Activated CD4-positive, CD25-positive, alpha-beta regulatory T cell (primary cell): ENCODE data around the gene SSH3.

Experiments used
- DNase-seq, 4 experiments: peaks; one replicate each; lab custom pipeline; 2025; lab: John Stamatoyannopoulos, UW

Gene SSH3

GRCh38 chr11:67268081-67268961, 35.0 kb upstream of the SSH3 start:
- peak in 1 of 4 experiments; percentile 41 for DNase-seq

GRCh38 chr11:67268962-67269268, 34.4 kb upstream of the SSH3 start:
- no peak for DNase-seq

DNA sequence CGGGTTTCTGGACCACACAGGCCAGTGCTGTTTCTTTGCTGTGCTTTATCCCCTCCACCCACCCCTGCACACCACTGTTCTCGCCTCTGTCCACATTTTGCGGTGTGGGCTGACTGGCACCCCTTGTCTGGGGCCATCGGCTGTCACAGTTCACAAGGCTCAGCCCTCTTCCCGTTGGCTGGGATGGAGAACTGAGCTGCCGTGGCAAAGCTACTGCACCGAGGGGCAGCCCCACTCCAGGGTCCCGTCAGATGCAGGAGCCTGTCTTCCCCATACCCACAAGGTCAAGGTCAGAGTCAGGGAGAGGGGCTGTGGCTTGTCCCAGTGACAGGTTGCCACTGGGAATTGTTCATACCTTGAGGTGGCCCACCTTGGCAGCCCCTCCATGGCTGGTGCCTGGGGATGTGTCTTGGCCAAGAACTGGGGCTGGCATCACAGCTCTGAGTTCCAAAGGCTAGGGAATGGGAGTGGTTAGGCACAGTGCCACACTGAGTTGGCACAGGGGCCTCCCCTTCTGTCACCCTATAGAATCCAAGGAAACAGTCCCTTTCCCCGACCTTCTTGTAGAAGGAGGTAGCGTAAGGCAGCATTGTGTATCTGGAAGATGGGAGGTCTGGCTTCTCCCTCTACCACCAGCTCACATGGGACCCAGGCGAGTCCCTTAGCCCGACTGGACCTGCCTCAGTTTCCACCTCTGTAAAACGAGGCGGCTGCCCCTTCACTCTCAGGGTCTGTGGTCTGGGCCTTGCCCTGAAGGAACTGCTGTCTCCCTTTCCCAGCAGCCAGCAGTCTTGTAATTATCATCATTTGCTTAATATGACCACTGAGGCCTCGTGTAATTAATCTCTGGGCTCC, 33.7 kb upstream of the SSH3 start:
- no peak for DNase-seq

GRCh38 chr11:67270256-67271204, 32.8 kb upstream of the SSH3 start:
- DNase-seq: no peak

DNA sequence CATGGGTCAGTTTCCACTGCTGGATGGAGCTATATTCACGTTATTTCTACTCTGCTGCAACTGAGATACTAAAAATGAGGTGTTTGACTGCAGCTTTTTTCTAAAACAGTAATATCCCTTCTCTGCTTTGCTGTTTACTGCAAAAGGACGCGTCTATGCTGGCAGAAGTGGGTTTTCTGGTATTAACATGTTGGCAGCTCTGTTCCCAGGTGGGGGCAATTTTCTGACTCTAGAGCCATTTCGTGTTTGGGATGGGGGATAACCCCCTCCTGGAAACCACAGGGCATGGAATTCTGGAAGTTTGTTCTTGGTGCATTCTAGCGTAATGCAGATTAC, 32.2 kb upstream of the SSH3 start:
- DNase-seq: no peak

- DNase-seq: peak in 2 of 4 experiments; percentile 26 to 43
These were observed 31.6 kb upstream of the SSH3 start for GRCh38 chr11:67271541-67272284.

GRCh38 chr11:67272327-67273259, 30.7 kb upstream of the SSH3 start:
- DNase-seq: no peak

DNA sequence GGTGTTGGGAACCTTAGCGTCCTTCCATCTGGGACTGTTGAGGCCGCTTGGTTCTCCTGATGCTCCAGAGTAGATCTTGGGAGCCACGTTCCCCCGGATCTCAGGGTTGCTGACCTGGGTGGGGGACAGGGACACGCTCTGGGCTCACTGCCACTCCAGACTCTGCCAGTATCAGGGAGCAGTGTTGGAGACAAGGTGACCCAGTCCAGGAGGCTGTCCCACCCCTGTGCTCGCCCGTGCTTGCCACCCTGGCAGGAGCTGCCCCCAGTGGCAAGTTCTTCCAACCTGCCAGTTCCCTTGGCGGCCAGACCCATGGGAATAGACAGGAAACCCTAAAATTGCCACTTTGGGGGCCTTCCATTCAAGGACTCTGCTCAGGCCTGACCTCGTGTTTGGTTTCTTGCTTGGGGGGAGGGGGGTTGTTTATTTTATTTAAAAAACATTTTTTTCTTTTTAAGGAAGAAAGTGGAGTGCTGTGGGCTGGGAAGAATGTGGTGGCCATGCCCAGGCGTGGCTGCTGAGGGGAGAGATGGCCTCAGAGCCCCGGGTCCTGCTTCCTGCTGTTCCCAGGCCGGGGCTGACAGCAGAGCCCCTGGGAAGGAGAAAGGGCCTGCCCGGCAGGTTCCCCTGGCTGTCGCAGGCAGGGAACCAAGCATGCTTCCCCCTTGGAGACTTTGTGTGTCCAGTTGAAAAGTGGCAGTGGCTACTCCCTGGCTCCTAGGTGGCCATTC, 29.9 kb upstream of the SSH3 start:
- DNase-seq: no peak

GRCh38 chr11:67274768-67275605, 28.3 kb upstream of the SSH3 start:
- DNase-seq: no peak

DNA sequence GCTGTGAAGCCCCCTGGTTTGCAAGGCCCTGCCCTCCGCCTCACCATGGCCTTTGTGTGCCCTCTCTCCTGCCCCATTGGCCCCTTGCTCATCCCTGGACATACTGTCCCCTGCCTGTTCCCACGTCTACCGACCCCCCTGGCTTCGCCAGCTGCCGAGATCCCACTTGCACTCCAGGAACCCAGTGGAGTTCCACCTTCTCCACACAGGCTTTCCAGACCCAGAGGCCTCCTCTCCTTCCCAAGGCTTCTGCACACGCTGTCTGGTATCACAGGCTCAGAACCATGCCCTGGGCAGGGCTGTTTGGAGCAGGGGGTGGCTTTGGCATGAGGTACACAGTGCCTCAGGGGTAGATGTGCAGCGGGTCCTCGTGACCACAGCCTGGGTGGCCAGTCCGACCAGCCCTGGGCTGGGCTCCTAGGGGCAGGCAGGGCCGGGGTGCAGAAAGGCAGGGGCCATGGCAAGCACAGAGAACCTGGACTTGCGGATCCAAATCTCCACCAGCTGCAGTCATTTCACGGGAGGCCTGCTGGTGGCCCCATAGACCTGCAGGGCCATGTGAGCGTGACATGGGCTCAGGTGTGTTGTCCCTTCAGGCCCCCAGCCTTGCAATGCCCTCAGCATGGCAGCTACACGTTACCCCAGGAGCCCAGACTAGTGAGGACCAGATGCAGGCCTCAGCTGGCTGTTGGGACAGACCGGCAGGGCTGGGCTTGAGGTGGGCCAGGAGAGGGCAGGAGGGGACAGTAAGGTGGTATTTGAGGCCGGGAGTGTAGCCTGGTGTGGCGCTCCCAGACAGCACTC, 27.5 kb upstream of the SSH3 start:
- DNase-seq: no peak

DNA sequence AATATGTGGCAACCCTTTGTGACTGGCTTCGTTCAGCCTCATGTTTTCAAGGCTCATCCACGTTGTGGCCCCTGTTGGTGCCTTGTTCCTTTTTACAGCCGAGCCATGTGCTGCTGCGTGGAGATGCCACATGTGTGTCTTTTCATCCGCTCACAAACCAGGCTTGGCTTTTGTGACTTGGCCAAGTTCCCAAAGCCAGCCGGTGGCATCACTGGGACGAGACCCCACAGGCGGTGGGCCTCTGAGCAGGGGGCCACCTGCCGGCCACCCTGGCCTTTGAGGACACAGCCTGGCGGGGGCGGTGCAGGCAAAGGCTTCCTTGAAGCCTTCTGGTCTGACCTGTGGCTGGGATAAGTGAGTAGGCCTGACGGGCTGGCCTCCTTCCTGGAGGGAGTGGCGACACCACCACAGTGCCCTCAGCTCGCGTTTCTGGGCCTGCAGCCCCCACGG, 26.5 kb upstream of the SSH3 start:
- DNase-seq: no peak

GRCh38 chr11:67277231-67277961, 25.9 kb upstream of the SSH3 start:
- peak; percentile 40 to 86 (median 67) for DNase-seq

DNA sequence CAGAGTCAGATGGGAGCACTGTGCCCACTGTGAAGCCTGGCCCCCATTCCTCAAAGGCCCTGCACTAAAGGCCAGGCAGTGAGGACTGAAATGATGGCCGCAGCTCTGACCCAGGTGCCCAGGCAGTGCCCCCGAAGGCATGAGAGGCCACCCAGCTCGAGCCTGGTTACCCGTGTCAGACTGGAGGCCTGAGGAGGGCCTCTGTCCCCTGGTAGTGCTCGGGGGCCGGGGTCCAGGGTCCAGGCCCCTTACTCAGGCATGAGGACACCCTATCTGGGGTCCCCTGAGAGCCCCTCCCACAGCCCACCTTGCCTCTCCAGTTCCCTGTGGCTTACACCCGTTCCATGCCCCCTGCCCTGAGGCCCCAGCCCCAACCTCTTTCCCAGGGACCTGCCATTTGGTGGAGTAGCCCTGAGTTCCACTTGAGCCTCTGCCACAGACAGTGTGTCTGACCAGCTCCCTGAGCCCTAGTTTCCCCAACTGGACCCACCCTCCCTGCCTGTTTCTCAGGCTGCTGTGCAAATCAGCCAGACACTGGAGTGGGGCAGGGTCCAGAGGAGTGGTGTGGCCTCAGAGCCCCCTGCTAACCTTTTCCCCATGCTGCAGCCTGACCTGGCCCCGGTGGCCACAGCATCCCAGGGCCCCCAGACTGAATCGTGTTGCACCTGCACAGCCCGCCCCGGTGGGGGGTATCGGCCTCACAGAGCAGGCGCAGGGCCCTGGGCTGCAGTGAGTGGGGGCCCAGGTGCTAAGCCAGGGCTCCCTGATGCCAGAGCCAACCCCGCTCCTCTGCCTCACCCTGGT, 25.0 kb upstream of the SSH3 start:
- no peak for DNase-seq

DNA sequence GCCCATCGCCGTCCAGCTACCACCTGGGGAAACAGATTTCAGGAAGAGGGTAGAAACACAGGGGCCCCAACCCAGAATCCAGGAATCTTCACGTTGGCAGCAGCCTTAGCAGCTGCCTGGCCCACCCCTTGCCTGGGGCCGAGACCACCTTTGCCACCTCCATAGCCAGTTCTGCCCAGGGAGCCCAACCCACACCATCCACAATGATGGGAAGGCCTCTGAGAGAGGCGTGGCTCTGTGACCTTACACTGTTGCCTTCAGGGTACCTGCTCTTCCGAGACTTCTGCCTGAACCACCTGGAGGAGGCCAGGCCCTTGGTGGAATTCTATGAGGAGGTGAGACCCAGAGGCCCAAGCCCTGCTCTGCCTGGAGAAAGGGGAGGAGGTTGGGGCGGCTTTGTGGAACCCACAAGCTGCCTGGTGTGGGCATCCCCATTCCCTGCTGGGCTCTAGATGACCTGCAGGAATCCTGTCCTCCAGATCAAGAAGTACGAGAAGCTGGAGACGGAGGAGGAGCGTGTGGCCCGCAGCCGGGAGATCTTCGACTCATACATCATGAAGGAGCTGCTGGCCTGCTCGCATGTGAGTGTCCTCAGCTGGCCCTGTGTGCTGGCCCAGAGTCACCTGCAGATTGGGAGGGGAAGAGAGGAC, 24.3 kb upstream of the SSH3 start:
- DNase-seq: no peak

GRCh38 chr11:67279589-67280340, 23.6 kb upstream of the SSH3 start:
- DNase-seq: no peak
